GM12865 (cell line): ENCODE results near the gene GNAT1.

Source experiments
- DNase-seq: peaks from one replicate; pipeline ENCODE4 v3.0.0; 2010; ENCODE audit warnings: low read depth
- H3K4me3 ChIP-seq: 2 replicates; pipeline ENCODE4 v1.5.1; 2011; ENCODE audit warnings: mild to moderate bottlenecking, low read depth, low read length, control low read depth
- TF ChIP-seq, protein P1 (sequence below): IDR thresholded peaks from 2 replicates; pipeline ENCODE4 v1.5.1; 2011; ENCODE audit warnings: low read length, control low read depth, low read depth, inconsistent platforms; ENCODE audit not compliant: insufficient read depth; ENCODE audit errors: missing control alignments

GNAT1 gene

GRCh38 chr3:50203113-50203808 lies 11.9 kb downstream of the GNAT1 start:
- TF ChIP-seq, protein P1, sequence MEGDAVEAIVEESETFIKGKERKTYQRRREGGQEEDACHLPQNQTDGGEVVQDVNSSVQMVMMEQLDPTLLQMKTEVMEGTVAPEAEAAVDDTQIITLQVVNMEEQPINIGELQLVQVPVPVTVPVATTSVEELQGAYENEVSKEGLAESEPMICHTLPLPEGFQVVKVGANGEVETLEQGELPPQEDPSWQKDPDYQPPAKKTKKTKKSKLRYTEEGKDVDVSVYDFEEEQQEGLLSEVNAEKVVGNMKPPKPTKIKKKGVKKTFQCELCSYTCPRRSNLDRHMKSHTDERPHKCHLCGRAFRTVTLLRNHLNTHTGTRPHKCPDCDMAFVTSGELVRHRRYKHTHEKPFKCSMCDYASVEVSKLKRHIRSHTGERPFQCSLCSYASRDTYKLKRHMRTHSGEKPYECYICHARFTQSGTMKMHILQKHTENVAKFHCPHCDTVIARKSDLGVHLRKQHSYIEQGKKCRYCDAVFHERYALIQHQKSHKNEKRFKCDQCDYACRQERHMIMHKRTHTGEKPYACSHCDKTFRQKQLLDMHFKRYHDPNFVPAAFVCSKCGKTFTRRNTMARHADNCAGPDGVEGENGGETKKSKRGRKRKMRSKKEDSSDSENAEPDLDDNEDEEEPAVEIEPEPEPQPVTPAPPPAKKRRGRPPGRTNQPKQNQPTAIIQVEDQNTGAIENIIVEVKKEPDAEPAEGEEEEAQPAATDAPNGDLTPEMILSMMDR: no peak
- no peak overlapping the region for H3K4me3 ChIP-seq
- no peak for DNase-seq

GRCh38 chr3:50203809-50204803 lies 12.7 kb downstream of the GNAT1 start:
- no peak overlapping the region for H3K4me3 ChIP-seq
- DNase-seq: no peak
- TF ChIP-seq, protein P1: no peak

DNA sequence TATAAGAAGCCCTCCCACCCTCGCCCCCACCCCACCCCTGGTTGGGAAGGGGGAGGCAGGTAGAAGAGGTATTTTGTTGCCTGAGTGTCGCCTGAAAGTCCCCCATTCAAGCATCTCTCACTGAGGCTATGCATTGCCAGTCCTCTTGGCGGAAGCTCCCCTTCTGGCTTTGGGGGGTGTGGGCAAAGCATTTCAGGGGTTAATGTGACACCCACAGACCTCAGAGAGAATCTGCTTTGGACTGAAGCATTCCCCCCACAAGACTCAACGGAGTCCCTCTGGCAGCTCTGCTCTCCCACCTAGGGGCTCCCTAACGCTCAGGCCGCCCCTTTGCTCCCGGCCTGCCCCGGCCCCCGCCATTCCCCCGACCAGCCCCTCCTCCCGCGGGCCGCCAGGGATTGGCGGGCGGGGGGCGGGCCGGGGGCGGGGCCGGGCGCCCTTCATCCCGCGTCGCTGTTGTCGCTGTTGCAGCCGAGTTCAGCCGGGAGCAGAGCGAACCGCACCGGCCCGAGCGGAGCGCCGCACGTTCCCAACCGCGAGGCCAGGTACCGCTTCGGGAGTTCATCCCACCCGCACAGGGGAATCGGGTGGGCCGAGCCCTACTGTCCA lies 13.5 kb downstream of the GNAT1 start, which contains the start of gene SLC38A3:
SLC38A3 (plus strand) TSS at position 468 of the 609 bp plus-strand sequence. CDS start 8,929 bp downstream, outside the sequence.
- DNase-seq: no peak
- TF ChIP-seq, protein P1: no peak
- H3K4me3 ChIP-seq: no peak within 1 kb of the TSS

- DNase-seq: peak; percentile 30
- no peak overlapping the region for H3K4me3 ChIP-seq
These were observed 14.2 kb downstream of the GNAT1 start for GRCh38 chr3:50205413-50206276.

GRCh38 chr3:50207359-50208042 lies 16.1 kb downstream of the GNAT1 start:
- TF ChIP-seq, protein P1: no peak
- no peak overlapping the region for H3K4me3 ChIP-seq
- no peak for DNase-seq

More at GRCh38 chr3:50205413-50206276, 14.2 kb downstream of the GNAT1 start:
- TF ChIP-seq, protein P1: no peak
